Measurements from ENCODE around the gene KAZALD1.

DNA sequence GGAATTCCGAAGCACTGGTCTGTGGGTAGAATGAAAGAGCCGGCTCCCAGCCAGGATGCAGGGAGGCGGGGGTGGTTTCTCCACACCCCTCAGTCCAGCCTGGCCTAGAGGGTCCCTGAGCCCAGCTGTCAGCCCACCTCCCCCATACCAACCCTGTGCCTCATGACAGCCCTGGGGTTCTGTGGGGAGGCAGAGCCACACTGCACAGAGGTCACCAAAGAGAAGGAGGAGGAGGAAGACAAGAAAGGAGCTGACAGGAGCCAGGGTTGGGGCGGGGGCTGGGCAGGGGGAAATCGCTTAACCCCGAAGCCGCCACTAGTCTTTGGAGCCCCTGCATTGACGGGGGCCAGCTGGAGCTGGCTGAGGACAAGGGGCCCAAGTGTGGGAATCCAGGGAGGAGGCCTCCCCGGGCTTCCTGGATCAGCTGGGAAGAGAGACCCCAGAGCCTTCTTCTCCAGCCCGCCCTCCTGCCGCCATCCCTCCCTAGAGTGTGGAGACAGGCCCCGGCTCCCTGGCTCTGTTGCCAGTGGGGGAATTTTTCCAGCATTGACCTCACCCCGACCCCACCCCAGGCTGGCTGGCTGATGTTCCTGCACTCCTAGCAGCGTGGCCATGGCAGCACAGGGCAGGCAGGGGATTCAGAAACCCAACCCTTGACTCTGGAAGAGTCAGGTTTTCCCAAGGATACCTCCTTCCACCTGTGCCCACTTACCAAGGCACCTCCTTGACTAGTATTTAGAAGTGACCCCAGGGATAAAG is 32.5 kb downstream of the KAZALD1 start:
- TF ChIP-seq POLR2A (IDR thresholded peaks at IDR 0.05) (no peak), CTCF (IDR thresholded peaks at IDR 0.05) (no peak)
